Muscle of back (tissue), 11 donors: ENCODE results near the gene GORASP1. TPM values are rescaled to one million over a fixed set of nuclear protein-coding genes. Genes with fewer than 3 reads are reported as not detected.

Experiments used
- DNase-seq, 3 donors: peaks; one replicate each; pipeline versions ENCODE4 v3.0.0 to v3.0.0-alpha.2; 2013
- polyA plus RNA-seq, 10 donors: library from polyadenylated mRNA; unstranded; fragments of 120-200 nt; gene quantifications; one replicate each; pipeline ENCODE4 v1.2.1, GENCODE V29; 2013; ENCODE audit not compliant: insufficient read length in 10 of 10

Gene GORASP1
- polyA plus RNA-seq, 10 donors, result 25.6 to 43.0 (median 33.9) TPM

DNA sequence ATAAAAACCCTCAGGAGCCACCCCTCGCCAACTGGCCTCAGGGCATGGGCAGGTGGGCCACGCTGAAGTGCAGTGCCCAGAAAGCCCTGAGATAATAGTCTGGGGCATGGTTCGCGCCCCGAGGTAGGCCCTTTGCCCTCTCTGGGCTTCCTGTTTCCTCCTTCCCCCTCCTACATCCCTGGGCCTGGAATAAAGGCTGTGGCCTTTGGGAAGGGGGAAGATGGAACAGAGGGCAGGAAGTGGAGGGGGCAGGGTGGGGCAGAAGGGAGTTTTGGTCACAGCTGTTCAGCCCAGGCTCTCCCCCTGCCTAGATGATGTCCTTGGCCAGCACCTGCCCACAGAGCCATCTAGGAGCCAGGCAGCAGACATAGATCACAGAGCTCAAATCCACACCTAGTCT, 34.6 kb upstream of the GORASP1 start:
- no peak for DNase-seq

DNA sequence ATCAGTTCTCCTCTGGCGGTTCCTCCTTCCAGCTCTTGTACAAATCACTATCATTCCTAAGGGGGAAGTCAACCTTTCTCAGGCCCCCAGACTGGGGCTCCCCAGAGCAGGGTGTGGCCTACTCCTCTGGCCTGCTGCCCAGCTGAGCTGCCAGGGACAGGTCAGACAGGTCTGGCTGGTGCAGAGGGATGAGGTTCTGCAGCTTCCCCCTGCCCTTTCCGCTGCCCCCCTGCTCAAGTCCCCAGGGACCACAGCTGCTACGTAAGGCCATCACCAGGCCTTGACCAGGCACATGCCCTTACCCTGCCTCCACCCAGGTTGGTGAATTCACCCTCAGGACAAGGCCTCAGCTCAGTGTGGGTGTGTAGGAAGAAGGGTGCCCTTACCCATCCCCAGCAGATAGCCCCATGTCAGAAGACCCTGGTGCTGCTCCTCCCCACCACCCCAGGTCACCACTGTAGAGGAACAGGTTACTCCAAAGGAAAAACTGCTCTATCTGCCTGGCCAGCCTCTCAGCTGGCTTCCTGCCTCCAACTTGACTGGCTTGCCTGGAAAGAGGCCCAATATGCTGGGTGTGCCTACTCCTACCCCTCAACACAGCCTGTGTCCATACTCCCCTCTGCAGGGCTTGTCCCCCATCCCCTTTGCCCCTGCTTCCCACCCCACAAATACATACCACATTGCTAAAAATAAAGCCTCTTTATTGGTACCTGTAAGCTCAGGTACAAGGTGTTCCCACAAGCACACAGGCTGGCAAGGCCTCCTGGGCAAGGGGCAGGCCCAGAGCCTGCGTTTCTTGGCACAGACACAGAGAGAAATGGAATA, 34.0 kb upstream of the GORASP1 start:
- peak in 1 of 3 donors; percentile 36 for DNase-seq

DNA sequence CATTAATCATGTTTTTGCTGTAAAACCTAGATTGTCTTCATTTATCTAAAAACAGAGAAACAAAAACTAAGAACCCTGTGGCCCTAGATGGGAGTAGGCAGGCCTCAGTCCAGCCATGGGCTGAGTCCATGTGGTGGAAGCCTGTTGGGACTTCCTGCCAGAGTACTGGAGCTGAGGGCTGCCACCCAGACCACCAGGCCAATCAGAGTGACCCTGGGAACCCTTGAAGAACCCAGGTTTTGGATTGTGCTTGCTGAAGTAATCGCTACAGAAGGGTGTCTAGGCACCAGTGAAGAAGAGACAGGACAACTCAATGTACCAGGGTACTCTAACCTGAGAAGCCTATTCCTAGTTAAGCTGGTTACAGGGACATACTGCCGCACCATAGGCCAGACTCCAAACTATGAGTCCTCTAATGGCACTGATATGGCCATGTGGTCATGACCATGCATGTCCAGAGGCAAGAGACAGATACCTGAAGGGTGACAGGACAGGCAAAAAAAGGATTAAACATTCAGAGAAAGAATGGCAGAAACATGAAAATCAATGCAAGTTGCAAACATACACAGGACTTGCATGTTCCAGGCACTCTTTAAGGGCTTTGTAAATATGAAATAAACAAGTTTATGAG, 33.0 kb upstream of the GORASP1 start:
- no peak for DNase-seq

DNA sequence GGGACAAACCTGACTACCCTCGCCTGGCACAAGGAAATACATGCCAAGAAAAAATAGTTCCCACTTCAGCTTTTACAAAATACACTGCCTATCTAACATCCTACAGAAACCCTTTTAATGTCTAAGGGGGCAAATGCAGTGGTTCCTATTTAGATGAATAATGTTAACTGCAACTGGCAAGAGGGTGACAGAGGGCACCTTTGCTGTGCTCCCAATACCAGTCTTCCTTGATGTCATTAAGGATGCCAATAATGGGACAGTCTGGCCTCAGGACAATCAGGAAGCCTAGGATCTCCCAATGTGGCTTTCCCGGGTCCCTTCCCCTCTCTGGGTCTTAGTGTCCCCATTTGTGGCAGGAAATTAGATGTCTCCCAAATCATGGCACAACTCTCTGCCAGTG, 32.0 kb upstream of the GORASP1 start:
- DNase-seq, result no peak

DNA sequence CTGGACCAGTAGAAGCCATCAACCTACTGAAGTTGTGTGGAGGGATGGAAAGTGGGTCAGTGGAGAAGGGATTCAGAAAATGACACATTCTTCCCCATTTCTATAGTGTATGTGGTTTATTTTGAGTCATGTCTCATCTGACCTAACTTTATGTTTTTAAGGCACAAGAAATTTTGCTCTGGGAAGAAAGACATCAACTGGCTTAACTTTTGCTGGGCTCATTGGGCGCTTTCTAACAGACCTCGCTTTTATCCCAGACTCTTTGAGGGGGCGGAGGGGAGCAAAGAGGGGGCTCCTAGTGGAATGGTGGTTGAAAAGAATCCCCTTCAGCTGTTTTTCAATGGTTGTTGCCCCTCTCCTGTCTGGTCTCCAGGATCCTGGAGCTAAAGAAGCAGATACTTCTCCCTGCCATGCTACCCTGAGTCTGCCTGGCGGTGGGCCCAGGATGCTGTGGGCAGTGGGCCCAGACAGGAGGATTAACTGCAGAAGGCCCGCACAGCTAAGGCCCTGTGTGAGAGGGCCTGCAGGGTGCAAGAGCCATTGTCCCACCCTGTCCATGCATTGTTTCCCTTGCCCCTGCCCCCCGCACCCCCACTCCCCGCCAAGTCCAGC, 31.5 kb upstream of the GORASP1 start:
- peak in 2 of 3 donors; percentile 73 to 76 for DNase-seq

DNA sequence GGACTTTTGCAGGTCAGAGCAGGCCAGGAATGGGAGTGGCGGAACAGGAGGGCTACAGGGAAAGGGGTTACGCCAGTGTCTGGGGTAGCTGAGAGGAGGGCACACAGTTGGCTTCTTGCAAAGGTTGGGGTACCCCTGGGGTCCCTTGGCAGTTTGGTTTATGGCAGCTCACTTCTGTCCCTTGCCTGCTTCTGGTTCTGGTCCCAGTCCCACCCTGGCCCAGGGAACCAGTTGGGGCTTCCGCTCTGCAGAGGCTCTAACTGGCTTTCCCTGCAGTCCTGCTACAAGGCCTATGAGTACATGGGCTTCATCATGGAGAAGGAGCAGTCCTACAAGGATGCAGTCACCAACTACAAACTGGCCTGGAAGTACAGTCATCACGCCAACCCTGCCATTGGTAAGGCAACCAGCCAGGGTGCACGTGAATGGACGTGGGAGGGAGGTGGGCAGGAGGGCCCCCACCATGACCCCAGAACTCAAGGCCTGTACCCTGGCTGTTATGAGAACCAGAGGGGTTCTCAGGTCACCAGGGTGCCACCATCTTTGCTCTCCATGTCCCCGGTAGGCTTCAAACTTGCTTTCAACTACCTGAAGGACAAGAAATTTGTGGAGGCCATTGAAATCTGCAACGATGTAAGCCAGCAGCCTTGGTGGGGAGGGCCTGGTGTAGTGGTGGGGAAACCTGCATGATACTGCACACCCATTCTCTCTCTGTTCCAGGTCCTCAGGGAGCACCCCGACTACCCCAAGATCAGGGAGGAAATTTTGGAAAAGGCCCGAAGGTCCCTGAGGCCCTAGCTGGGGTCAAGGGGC, 30.8 kb upstream of the GORASP1 start:
- DNase-seq, result no peak

DNA sequence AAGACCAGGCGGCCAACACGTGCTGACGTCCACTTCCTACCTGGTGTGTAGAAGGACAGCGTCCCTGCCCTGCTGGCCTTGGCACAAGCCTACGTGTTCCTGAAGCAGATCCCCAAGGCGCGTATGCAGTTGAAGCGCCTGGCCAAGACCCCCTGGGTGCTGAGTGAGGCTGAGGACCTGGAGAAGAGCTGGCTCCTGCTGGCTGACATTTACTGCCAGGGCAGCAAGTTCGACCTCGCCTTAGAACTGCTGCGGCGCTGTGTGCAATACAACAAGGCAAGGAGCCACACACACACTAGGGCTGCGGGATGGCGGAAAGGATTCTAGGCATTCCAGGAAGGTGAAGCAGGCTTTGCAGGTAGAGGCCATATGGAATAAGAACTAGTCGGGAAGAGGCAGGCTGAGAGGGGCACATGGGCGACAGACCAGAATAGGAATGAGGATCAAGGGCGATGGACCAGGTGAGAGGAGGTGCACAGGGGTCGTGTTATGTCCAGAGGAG, 30.1 kb upstream of the GORASP1 start:
- no peak for DNase-seq

DNA sequence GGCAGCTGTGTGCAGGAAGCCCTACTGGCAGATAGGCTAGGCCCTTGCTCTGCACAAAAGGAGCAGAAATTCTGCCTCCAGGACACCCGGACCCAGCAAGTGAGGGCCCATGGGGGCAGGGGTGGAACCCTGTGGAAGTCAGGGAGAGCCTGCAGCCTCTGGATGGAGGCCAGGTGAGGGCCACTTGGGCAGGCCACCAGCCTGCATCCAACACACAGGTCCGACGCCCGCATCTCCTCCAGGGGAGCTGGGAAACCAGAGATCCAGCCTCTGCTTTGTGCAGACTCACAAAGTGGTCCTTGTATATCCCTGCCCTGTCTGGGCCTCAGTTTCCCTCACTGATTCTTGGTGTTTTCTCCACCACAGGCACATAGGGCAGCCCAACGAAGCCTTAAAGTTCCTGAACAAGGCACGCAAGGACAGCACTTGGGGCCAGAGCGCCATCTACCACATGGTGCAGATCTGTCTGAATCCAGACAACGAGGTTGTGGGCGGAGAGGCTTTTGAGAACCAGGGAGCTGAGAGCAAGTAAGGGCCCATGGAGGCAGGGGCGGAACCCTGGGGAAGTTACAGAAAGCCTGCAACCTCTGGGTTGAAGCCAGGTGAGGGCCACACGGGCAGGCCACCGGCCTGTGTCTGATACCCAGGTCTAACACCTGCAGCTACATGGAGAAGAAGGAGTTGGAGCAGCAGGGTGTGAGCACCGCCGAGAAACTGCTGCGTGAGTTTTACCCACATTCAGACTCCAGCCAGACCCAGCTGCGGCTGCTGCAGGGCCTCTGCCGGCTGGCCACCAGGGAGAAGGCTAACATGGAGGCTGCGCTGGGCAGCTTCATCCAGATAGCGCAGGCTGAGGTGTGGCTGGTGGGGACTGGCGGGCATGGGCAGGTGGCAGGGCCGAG, 29.4 kb upstream of the GORASP1 start:
- no peak for DNase-seq

DNA sequence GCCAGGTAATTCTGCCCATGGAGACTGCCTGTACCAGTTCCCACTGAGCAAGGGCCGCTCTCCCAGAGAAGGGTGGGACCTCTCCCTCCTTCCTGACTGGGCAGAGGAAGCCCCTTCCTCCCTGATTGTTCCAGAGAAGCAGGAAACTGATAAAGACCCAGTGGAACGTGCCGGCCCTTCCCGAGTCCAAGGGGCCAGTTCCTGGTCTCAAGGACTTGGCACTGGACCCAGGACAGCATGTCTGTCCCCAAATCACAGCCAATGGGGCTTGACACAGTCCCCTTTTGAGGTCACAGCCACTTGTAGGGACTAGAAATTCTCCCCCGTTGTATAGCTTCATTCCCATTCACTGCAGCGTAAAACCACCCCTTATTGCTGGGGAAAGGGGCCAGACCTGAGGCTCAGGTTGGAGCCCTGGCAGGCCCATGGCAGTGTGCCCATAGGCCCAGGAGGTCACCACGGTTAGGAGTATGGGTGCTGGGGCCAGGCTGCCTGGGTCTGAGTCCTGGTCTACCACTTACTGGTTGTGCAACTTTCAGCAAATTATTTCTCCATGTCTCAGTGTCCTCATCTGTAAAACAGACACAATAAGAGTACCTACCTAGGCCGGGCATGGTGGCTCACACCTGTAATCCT, 27.9 kb upstream of the GORASP1 start:
- DNase-seq, result no peak

DNA sequence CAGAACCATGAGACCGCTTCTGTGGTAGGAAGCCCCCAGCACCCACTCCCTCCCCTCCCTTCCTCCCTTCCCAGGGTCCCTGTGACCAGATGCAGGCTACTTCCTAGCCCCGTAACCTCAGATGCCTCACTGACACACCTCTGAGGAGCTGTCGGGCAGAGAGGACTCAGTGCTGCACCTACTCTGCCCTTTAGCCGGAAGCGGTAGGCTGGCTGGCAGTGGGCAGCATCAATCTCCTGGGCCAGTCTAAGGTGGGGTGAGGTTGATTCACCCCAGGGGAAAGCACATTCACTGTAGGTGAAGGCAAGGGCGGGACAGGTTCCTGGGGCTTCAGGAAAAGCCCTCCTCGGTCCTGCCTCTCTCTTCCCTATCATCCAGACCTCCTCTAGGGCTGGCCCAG, 26.9 kb upstream of the GORASP1 start:
- no peak for DNase-seq

DNA sequence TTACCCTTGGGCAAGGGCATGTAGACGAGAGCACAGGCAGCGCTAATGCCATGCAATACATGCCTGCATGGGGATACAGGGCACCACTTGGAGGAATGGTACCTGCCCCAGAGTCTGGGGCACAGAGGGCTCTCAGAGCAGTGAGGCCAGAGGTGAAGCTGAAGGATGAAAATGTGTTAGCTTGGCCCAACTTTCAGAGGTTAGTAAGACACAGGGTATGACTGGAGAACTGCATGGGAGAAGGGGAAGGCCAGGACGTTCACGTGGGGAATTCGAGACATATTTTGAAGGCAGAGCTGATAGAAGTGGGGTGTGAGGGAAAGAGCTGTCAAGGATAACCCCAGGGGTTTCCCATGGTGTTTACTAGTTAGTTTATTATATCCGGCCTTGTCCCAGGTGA, 26.4 kb upstream of the GORASP1 start:
- DNase-seq, result no peak

DNA sequence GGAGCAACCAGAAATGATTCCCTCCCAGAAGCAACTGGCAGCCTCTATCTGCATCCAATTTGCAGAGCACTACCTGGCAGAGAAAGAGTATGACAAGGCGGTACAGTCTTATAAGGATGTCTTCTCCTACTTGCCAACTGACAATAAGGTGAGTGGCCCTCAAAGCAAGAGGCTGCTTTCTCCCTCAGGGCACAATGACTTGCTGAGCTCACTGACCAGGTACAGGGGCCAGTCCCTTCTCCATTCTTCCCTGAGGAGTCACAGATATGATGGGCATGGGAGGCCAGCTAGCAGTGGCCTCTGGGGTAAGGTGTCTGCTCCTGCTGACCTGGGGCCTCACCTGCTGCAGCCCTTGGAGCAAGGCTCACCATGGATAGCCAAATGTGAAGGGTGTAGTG, 25.7 kb upstream of the GORASP1 start:
- no peak for DNase-seq

DNA sequence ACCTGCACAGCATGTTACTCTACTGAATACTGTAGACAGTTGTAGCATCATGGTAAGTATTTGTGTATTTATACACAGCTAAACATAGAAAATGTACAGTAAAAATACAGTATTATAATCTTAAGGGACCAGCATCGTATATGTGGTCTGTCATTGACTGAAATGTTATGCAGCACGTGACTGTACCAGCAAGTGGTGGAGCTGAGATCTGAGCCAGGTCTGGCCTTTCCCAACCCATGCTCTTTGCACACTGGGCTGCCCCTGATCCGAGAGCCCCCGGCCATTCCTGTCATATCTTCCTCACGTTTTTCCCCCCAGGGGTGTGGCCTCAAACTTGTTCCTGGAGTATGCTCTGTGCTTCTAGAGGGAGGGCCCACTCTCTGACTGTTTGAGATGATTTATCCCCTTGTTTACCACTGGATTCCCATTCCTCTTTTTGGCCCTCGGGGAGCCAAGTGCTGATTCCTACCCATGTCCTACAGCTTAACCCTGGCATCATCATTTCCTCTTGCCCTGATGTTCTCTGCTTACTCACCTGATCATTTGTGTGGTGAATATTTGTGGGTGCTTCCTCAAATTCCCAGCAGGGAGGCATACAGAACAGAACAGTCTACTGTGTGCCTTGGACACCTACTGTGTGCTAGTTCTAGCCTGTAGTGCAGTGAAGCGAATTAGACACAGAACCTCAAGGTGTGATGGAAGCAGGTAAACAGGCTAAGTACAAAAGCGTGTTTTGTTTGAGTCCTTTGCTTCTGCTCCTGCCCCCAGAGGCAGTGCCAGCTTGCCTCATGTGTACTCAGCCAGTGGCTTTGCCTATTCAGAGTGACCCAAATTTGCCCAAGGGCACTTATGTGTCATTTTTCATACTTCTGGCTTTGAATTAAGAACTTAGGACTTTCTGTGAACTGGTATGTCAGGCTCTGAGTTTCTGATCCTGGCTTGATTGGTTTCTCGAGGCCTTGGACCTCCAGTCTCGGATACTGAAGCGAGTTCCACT, 25.0 kb upstream of the GORASP1 start:
- DNase-seq, result no peak

DNA sequence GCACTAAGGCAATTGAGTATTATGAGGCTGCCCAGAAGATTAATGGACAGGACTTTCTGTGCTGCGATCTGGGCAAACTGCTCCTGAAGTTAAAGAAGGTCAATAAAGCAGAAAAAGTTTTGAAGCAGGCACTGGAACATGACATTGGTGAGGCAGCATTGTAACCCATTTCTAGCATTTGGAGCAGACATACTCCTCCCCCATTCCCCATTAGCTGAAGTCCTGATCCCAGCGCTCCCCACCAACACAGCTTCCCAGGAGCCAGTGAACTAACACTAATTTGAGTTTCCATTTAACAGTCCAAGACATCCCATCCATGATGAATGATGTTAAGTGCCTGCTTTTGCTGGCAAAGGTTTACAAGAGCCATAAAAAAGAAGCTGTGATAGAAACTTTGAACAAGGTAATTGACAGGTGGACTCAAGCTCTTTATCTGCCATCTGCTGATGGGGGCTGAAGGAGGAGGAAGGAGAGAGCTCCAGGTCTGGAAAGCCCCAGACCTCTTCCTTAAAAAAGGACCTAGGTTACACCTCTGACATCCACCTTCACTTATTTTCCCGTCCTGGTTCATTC, 23.4 kb upstream of the GORASP1 start:
- no peak for DNase-seq

DNA sequence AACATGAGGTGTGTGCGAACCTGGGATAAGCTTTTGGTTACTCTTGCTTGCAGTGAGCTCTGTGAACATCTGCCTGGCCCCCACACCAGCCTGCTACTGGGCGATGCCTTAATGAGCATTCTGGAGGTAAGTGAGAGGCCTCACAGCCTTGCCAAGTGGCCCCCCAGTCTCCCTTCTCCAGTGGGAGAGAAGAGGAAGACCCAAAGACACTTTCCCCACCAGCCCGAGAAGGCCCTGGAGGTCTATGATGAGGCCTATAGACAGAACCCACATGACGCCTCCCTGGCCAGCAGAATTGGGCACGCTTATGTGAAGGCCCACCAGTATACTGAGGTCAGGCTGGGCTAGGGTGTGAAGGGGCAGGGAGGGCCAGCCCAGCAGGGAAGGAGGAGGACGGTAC, 22.6 kb upstream of the GORASP1 start:
- DNase-seq, result no peak

DNA sequence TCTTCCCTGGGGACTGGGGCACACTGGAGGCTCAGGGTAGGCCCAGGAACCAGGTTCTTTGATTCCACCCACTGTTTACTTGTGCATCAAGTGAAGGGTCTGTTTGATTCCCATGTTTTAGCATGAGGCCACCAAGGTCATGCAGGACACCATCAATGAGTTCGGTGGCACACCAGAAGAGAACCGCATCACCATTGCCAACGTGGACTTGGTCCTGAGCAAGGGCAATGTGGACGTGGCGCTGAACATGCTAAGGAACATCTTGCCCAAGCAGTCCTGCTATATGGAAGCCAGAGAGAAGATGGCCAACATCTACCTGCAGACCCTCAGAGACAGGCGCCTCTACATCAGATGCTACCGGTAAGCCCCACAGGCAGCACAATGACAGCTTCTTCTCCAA, 21.5 kb upstream of the GORASP1 start:
- DNase-seq, result no peak

DNA sequence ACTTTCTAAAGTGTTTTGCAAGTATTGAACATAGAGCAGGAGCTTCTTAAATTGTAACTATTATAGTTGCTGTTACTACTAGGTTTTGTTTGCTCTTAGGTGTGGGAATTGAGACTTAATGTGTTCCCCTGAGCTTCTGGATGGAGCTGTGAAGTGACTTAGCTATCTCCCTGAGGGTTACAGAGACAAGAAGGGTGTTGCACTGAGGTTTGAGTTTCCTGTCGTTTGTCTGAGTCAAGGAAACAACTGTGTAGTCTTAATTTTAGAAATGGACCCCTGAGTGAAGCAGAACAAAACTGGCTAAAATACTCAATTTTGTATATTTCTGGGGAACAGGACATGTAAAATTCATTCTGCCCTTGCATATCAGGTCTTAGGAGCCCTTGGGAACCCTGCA, 20.5 kb upstream of the GORASP1 start:
- DNase-seq, result no peak

DNA sequence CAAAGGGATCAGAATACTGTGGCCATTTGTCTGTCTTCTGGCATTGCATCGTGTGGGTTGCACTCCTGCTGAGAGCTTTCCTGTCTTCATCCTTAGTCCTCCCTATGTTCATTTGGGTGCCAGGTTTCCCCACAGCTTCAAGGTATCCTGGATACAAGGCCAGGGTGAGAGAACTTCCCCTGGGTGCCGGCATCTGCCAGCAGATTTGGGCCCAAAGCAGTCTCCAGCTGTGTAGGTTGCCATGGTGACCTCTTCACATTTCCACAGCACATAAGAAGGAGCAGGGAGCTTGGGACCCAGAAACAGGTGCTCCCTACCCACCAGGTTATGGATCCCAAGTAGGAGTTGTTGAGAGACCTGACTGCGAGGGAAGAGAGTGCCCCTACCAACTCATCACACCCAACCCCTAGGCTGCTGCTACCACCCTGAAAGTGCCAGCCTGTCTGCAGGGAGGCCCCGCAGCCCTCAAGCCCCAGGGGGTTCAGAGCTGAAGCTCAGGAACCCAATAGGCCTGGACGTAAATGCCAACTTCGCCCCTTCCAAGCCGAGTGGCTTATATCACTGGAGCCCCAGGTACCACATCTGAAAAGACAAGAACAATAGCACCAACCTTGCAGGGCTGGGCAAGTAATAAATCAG, 20.0 kb upstream of the GORASP1 start:
- no peak for DNase-seq
